MCF 10A (cell line): ENCODE measurements around the gene VAV3. TPM values are rescaled to one million over a fixed set of nuclear protein-coding genes. Genes with fewer than 3 reads are reported as not detected.

Source experiments
- BruUV-seq: library from RNA; stranded (reverse); fragments of 400-500 nt; replicated peaks from 2 replicates; lab custom pipeline; 2021; lab: Mats Ljungman, UMichigan
- CTCF ChIA-PET: fragments of 300-600 bp; sonication (Branson Sonifier 250); formaldehyde crosslinking; extraction: SDS; loops from one replicate; lab custom pipeline; 2021; ENCODE audit warnings: antibody characterized with exemption, inconsistent platforms; lab: Yijun Ruan, JAX
- POLR2A ChIA-PET: fragments of 300-600, 350-650 bp; sonication (Branson Sonifier 250); formaldehyde crosslinking; extraction: SDS; loops from one replicate; lab custom pipeline; 2020; ENCODE audit warnings: antibody characterized with exemption, inconsistent platforms; lab: Yijun Ruan, JAX
- DNase-seq: peaks from one replicate; pipeline ENCODE4 v3.0.0-alpha.2; 2018; ENCODE audit not compliant: unreplicated experiment
- H3K27ac Mint-ChIP-seq: one replicate; pipeline ENCODE4 v1.8.0; 2022; ENCODE audit warnings: mild to moderate bottlenecking, low read depth, mixed read lengths; ENCODE audit not compliant: unreplicated experiment
- H3K27me3 Mint-ChIP-seq: one replicate; pipeline ENCODE4 v1.8.0; 2022; ENCODE audit warnings: mixed read lengths; ENCODE audit not compliant: insufficient read depth, unreplicated experiment
- H3K36me3 Mint-ChIP-seq: one replicate; pipeline ENCODE4 v1.8.0; 2022; ENCODE audit warnings: mild to moderate bottlenecking, moderate library complexity, mixed read lengths; ENCODE audit not compliant: insufficient read depth, unreplicated experiment
- H3K4me1 Mint-ChIP-seq: one replicate; pipeline ENCODE4 v1.8.0; 2022; ENCODE audit warnings: mixed read lengths; ENCODE audit not compliant: insufficient read depth, unreplicated experiment
- H3K4me3 Mint-ChIP-seq: one replicate; pipeline ENCODE4 v1.8.0; 2022; ENCODE audit warnings: mild to moderate bottlenecking, moderate library complexity, mixed read lengths; ENCODE audit not compliant: unreplicated experiment
- H3K9me3 Mint-ChIP-seq: one replicate; pipeline ENCODE4 v1.8.0; 2022; ENCODE audit warnings: mixed read lengths; ENCODE audit not compliant: unreplicated experiment
- intact Hi-C: fragments of 100-400 bp; cut with micrococcal nuclease; formaldehyde crosslinking; loops from 2 replicates; pipeline ENCODE4 v1.14.1; 2022
- total RNA-seq: library from RNA; stranded (reverse); gene quantifications from 2 replicates; pipeline ENCODE4 v1.2.3, GENCODE V29; 2022
- TF ChIP-seq, protein P1 (sequence below): fragments of 200-600 bp; IDR thresholded peaks from one replicate; pipeline ENCODE4 v1.8.0; 2022; ENCODE audit warnings: antibody characterized with exemption, mild to moderate bottlenecking; ENCODE audit not compliant: unreplicated experiment

VAV3 gene
- total RNA-seq, 1 experiment from 2014 or later: 2.0 TPM

GRCh38 chr1:107640207-107640606 is 324.8 kb downstream of the VAV3 start:
- ChIA-PET CTCF (interaction anchor here (1.1 to 1.4 kb wide), 3 partner anchors 14 to 110 kb away, joined by 3 read pairs; no protein-coding TSS in a partner anchor), POLR2A (no interaction called here)
- intact Hi-C loops: no loop called here
- Mint-ChIP-seq H3K27me3 (no peaks in the 10 kb centered on the region), H3K36me3 (peaks cover 30% of the 10 kb centered on the region), H3K9me3 (no peaks in the 10 kb centered on the region), H3K4me1 (peaks cover 19% of the 10 kb centered on the region), H3K27ac (no peak overlapping the region), H3K4me3 (no peak overlapping the region)
- TF ChIP-seq, protein P1, sequence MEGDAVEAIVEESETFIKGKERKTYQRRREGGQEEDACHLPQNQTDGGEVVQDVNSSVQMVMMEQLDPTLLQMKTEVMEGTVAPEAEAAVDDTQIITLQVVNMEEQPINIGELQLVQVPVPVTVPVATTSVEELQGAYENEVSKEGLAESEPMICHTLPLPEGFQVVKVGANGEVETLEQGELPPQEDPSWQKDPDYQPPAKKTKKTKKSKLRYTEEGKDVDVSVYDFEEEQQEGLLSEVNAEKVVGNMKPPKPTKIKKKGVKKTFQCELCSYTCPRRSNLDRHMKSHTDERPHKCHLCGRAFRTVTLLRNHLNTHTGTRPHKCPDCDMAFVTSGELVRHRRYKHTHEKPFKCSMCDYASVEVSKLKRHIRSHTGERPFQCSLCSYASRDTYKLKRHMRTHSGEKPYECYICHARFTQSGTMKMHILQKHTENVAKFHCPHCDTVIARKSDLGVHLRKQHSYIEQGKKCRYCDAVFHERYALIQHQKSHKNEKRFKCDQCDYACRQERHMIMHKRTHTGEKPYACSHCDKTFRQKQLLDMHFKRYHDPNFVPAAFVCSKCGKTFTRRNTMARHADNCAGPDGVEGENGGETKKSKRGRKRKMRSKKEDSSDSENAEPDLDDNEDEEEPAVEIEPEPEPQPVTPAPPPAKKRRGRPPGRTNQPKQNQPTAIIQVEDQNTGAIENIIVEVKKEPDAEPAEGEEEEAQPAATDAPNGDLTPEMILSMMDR: no peak
- no TSS peak for BruUV-seq
- no peak for DNase-seq

GRCh38 chr1:107637101-107637500 is 327.9 kb downstream of the VAV3 start:
- DNase-seq: no peak
- TF ChIP-seq, protein P1: no peak
- Mint-ChIP-seq H3K27me3 (no peaks in the 10 kb centered on the region), H3K36me3 (peaks cover 18% of the 10 kb centered on the region), H3K9me3 (no peaks in the 10 kb centered on the region), H3K4me1 (peaks cover 6% of the 10 kb centered on the region), H3K27ac (no peak overlapping the region), H3K4me3 (no peak overlapping the region)
- ChIA-PET CTCF (no interaction called here), POLR2A (interaction anchor here (1.4 kb wide), 1 partner anchor 51 kb away, joined by 3 read pairs; no protein-coding TSS in a partner anchor)
- intact Hi-C loops: no loop called here
- BruUV-seq: no TSS peak

DNA sequence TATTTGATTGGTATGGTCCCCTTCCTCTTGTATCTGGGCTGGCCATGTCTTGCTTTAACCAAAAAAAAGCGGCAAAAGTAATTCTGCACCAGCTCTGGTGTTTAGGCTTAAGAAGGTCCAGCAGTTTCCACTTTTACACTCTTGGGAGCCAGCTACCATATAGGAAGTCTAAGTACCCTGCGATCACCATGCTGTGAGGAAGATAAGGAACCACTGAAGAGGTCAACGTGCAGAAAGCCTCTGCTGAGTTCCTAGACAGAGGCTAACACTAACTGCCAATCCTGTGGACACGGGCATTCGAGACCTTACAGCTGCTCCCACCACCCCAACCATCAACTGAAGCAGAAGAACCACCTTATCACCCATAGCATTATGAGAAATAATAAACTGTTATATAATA is 331.4 kb downstream of the VAV3 start:
- intact Hi-C loops: no loop called here
- no peaks in the 10 kb centered on the region for H3K27me3 Mint-ChIP-seq
- ChIA-PET POLR2A (no interaction called here), CTCF (interaction anchor here (1.1 kb wide), 1 partner anchor 96 kb away, joined by 4 read pairs; no protein-coding TSS in a partner anchor)
- no TSS peak for BruUV-seq
- DNase-seq: no peak
- no peak overlapping the region for H3K27ac Mint-ChIP-seq
- H3K9me3 Mint-ChIP-seq: no peaks in the 10 kb centered on the region
- no peaks in the 10 kb centered on the region for H3K36me3 Mint-ChIP-seq
- TF ChIP-seq, protein P1: no peak
- no peak overlapping the region for H3K4me3 Mint-ChIP-seq
- H3K4me1 Mint-ChIP-seq: peaks cover 6% of the 10 kb centered on the region

DNA sequence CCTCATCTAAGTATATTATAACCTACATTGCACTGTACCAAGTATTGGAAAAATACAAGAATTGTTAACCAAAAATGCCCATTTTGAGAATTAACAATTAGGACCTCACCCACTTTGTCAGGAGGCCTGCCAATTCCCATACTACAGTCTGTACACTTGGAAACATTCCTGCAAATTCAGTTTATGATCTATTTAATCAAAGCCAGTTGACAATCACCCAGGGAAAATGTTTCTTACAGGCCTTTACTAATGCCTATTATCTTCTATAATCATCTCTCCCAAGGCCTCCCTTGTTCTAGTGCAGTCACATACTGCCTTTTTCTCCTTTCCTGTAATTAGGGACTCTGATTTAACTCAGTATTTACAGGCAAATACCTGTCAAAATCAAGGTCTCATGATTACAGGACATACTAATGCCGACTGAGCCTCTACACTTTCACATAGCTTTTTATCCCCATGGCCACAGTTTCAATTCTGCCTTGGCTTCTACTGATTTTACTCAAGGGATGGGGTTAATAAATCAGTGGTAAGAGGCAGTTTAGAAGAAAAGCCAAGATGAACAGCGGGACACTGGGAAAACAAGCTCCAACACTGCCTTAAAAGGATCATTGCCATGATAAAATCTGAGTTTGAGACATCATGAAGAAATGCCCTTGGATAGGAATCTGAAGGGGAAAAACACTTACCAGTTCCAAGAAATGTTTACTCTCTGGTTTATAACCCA is 338.7 kb downstream of the VAV3 start:
- no peaks in the 10 kb centered on the region for H3K9me3 Mint-ChIP-seq
- no peak for DNase-seq
- ChIA-PET CTCF (interaction anchor here (0.6 to 1.0 kb wide), 2 partner anchors 14 to 48 kb away, joined by 3 read pairs; no protein-coding TSS in a partner anchor), POLR2A (no interaction called here)
- intact Hi-C loops: no loop called here
- no peak overlapping the region for H3K27ac Mint-ChIP-seq
- no peaks in the 10 kb centered on the region for H3K27me3 Mint-ChIP-seq
- no peaks in the 10 kb centered on the region for H3K36me3 Mint-ChIP-seq
- H3K4me3 Mint-ChIP-seq: no peak overlapping the region
- BruUV-seq: no TSS peak
- H3K4me1 Mint-ChIP-seq: peaks cover 7% of the 10 kb centered on the region
- TF ChIP-seq, protein P1: no peak
